Gastrocnemius medialis (tissue), 4 donors: ENCODE data around the gene FCRL1.

Source experiments
- CTCF ChIP-seq, 5 experiments: fragments of 450-650 bp in 3 of 5; fragments of 200-600 bp in 2 of 5; sonication (generic) in 2 of 5; IDR thresholded peaks in 4 of 5; conservative IDR thresholded peaks in 1 of 5; 1 replicate in 4 of 5; 2 replicates in 1 of 5; pipeline ENCODE4 v1.5.1; 2016 to 2019; ENCODE audit warnings: antibody characterized with exemption in 5 of 5, mild to moderate bottlenecking in 3 of 5, moderate library complexity in 3 of 5
- POLR2A ChIP-seq, 2 donors: fragments of 450-650 bp; IDR thresholded peaks; one replicate each; pipeline ENCODE4 v1.6.1; 2017; ENCODE audit warnings: antibody characterized with exemption in 2 of 2, mild to moderate bottlenecking in 2 of 2, moderate library complexity in 2 of 2

- no peak for TF ChIP-seq CTCF (IDR thresholded peaks at IDR 0.05 in 4 of 5, conservative IDR thresholded peaks at IDR 0.05 in 1 of 5)
- no peak for TF ChIP-seq POLR2A (IDR thresholded peaks at IDR 0.05)
These were observed 32.6 kb upstream of the FCRL1 start for GRCh38 chr1:157852476-157852875.
